CD4-positive, alpha-beta memory T cell (primary cell): ENCODE measurements around the gene TNFRSF9. TPM values are rescaled to one million over a fixed set of nuclear protein-coding genes. Genes with fewer than 3 reads are reported as not detected.
A peak's percentile ranks its signal among the peaks of the same experiment; 100 is the strongest.

Experiments
- CTCF ChIA-PET: fragments of 350-600 bp; sonication (Branson Sonifier 250); formaldehyde crosslinking; loops from one replicate; lab custom pipeline; 2021; ENCODE audit warnings: inconsistent platforms; ENCODE audit not compliant: partially characterized antibody; lab: Charles Lee
- POLR2A ChIA-PET: fragments of 350-600 bp; sonication (Branson Sonifier 250); formaldehyde crosslinking; loops from one replicate; lab custom pipeline; 2021; ENCODE audit not compliant: partially characterized antibody; lab: Charles Lee
- DNase-seq, 5 donors: peaks; one replicate each; pipeline versions ENCODE4 v3.0.0 to v3.0.0-alpha.2; 2020 to 2022; ENCODE audit warnings: mixed read lengths in 1 of 5
- H3K27ac ChIP-seq: one replicate; pipeline ENCODE4 v1.7.0; 2013; ENCODE audit warnings: low read depth, low read length
- H3K27me3 ChIP-seq: 2 replicates; pipeline ENCODE4 v1.7.0; 2013; ENCODE audit warnings: mild to moderate bottlenecking, low read length, moderate library complexity; ENCODE audit not compliant: insufficient read depth
- H3K36me3 ChIP-seq: 2 replicates; pipeline ENCODE4 v1.7.0; 2013; ENCODE audit warnings: mild to moderate bottlenecking, low read length, moderate library complexity; ENCODE audit not compliant: insufficient read depth
- H3K4me1 ChIP-seq: 2 replicates; pipeline ENCODE4 v1.7.0; 2013; ENCODE audit warnings: mild to moderate bottlenecking, low read length, moderate library complexity; ENCODE audit not compliant: insufficient read depth
- H3K4me3 ChIP-seq, 2 donors: one replicate each; pipeline ENCODE4 v1.7.0; 2013; ENCODE audit warnings: low read length in 2 of 2, mild to moderate bottlenecking in 1 of 2
- H3K9me3 ChIP-seq, 2 donors: one replicate each; pipeline ENCODE4 v1.7.0; 2013; ENCODE audit warnings: low read length in 2 of 2, control low read depth in 1 of 2; ENCODE audit not compliant: control insufficient read depth in 1 of 2
- H3K27ac Mint-ChIP-seq, 7 donors: one replicate each; pipeline ENCODE4 v1.8.0; 2020 to 2021; ENCODE audit warnings: mixed read lengths in 7 of 7, mild to moderate bottlenecking in 6 of 7, inconsistent platforms in 3 of 7, moderate library complexity in 3 of 7
- H3K27me3 Mint-ChIP-seq, 2 donors: one replicate each; pipeline ENCODE4 v1.8.0; 2020 to 2021; ENCODE audit warnings: mixed read lengths in 2 of 2
- H3K36me3 Mint-ChIP-seq, 2 donors: one replicate each; pipeline ENCODE4 v1.8.0; 2020 to 2021; ENCODE audit warnings: mixed read lengths in 2 of 2, inconsistent platforms in 1 of 2, mild to moderate bottlenecking in 1 of 2
- H3K4me1 Mint-ChIP-seq, 4 donors: one replicate each; pipeline ENCODE4 v1.8.0; 2020 to 2021; ENCODE audit warnings: mixed read lengths in 4 of 4, mild to moderate bottlenecking in 1 of 4
- H3K4me3 Mint-ChIP-seq, 8 donors: one replicate each; pipeline ENCODE4 v1.8.0; 2020 to 2021; ENCODE audit warnings: mixed read lengths in 8 of 8, mild to moderate bottlenecking in 7 of 8, moderate library complexity in 6 of 8, inconsistent platforms in 3 of 8
- H3K9me3 Mint-ChIP-seq, 8 donors: one replicate each; pipeline ENCODE4 v1.8.0; 2020 to 2021; ENCODE audit warnings: mixed read lengths in 8 of 8, mild to moderate bottlenecking in 5 of 8, inconsistent platforms in 3 of 8, moderate library complexity in 1 of 8
- intact Hi-C: fragments of 100-400 bp; cut with micrococcal nuclease; formaldehyde crosslinking; loops from one replicate; pipeline ENCODE4 v1.15.1; 2023
- polyA plus RNA-seq, 2 donors: library from polyadenylated mRNA; unstranded; fragments of 300-500 nt; fragmentation: Illumina TruSeq; gene quantifications; one replicate each; pipeline ENCODE4 v1.2.3, GENCODE V29; 2021
- total RNA-seq, 2 experiments: library from RNA; stranded (reverse); gene quantifications; one replicate each; pipeline ENCODE4 v1.2.3, GENCODE V29; 2021

Gene TNFRSF9
- total and polyA plus RNA-seq, 4 experiments from 2014 or later, result 0.15 to 0.56 (median 0.53) TPM; not detected in 1

DNA sequence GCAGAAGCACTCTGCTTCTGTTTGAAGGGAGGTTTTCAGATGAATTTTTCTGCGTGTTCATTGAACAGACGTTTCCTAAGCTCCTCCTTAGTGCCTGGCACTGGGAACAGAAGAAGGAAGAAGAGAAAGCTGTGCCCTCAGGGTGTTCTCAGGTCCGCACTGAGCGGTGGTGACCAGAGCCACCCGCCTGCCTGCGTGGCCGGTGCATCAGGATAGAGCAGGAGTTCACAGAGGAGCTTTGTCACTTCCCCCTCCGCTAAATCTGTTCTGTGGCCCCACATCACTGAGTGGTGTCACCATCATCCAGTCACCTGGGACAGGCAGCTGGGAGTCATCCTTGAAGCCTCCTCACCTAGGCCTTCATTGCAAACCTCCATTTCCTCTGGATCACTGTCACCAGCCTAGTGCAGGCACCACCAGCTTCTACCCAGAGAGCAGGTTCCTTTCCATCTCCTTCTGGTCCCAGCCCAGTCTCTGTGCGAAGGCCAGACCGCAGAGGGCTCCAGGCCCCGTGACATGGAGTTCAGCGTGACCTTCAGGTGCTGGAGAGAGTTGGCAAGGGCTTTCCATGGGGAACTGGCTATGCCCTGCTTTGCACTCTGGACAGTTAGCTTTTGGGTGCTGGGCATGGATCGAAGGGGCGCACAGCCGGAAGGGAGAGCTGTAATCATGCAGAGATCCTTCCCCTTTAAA is 42.6 kb upstream of the TNFRSF9 start:
- Histone ChIP-seq H3K36me3 (peaks cover 63% of the 10 kb centered on the region), H3K9me3 (no peaks in the 10 kb centered on the region), H3K4me1 (peaks cover 5% of the 10 kb centered on the region), H3K27ac (no peak overlapping the region), H3K4me3 (no peak overlapping the region), H3K27me3 (no peaks in the 10 kb centered on the region)
- intact Hi-C loops, result no loop called here
- Mint-ChIP-seq H3K9me3 (no peaks in the 10 kb centered on the region), H3K27me3 (no peaks in the 10 kb centered on the region), H3K27ac (peak overlapping the region in 1 of 7 donors; percentile 62), H3K36me3 (peaks cover 48 to 71% of the 10 kb centered on the region in 2 donors), H3K4me3 (no peak overlapping the region), H3K4me1 (peaks cover 6 to 10% (median 8%) of the 10 kb centered on the region in 4 donors)
- ChIA-PET CTCF (interaction anchor here (0.6 to 4.3 kb wide), 12 partner anchors 8 to 367 kb away, joined by 3 to 22 read pairs (median 4); partner anchors contain the start of gene PARK7), POLR2A (no interaction called here)
- no peak for DNase-seq

DNA sequence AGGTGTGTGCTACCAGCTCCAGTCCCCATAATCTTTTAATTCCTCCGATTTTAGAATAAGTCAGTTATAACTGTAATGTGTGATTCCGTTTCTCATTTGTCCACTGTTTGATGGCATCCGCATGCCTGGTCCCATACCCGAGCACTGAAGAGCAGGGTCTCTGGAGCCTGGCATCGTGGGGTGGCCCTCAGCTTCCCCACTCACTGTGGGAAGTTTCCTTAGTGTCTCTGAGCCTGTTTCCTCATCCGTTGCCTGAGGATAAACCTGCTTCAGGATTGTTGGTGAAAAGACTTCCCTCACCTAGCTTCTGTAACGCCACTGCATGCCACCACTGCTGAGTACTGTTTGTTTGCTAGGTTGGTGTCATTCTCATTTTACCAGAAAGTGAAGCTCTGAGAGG is 40.3 kb upstream of the TNFRSF9 start:
- no peaks in the 10 kb centered on the region for H3K9me3 ChIP-seq
- peak overlapping the region in 3 of 7 donors; percentile 38 to 82 (median 47) for H3K27ac Mint-ChIP-seq
- H3K9me3 Mint-ChIP-seq, result no peaks in the 10 kb centered on the region
- H3K27me3 ChIP-seq, result no peaks in the 10 kb centered on the region
- no peak overlapping the region for H3K27ac ChIP-seq
- POLR2A ChIA-PET, result no interaction called here
- H3K4me3 ChIP-seq, result no peak overlapping the region
- H3K36me3 Mint-ChIP-seq, result peaks cover 48 to 68% of the 10 kb centered on the region in 2 donors
- intact Hi-C loops, result no loop called here
- H3K36me3 ChIP-seq, result peaks cover 68% of the 10 kb centered on the region
- CTCF ChIA-PET, result interaction anchor here (0.8 to 3.3 kb wide), 14 partner anchors 8 to 369 kb away, joined by 3 to 10 read pairs (median 6); no protein-coding TSS in a partner anchor
- H3K4me1 Mint-ChIP-seq, result peaks cover 6 to 10% (median 8%) of the 10 kb centered on the region in 4 donors
- no peaks in the 10 kb centered on the region for H3K27me3 Mint-ChIP-seq
- no peak for DNase-seq
- H3K4me1 ChIP-seq, result peaks cover 5% of the 10 kb centered on the region
- H3K4me3 Mint-ChIP-seq, result no peak overlapping the region

DNA sequence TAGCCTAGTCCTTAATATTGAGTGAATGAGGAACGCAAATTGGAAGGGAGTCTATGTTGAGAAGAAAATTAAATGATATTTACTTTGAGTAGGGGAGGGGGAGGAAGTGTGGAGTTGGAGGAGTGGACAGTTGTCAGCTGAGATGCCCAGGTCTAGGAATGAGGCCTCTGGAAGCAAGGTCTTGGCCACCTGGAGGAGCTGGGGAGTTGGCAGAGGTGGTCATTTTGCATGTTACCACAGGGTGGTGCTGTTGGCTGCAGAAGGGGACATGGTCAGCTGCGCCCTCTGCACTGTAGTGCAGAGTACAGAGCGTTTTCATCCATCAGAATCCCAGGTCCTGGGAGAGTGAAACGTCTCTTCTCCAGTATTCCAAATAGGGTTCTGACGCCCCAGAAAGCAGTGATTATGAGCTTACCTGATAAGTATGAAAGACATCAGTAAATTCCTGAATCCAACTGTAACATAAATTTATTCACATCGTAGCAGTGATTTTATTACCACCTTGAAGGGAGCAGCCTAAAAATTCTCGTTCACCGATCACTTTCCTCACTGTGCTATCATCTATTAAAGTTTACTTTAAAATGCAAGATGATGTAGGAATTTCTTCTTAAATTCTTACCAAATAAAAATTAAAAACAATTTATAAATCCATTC is 34.7 kb upstream of the TNFRSF9 start:
- peak in 1 of 5 donors; percentile 20 for DNase-seq
- Mint-ChIP-seq H3K4me1 (peaks cover 0 to 8% (median 6%) of the 10 kb centered on the region in 4 donors), H3K36me3 (peaks cover 32 to 56% of the 10 kb centered on the region in 2 donors), H3K9me3 (no peaks in the 10 kb centered on the region), H3K27me3 (no peaks in the 10 kb centered on the region), H3K4me3 (no peak overlapping the region), H3K27ac (no peak overlapping the region)
- POLR2A ChIA-PET, result interaction anchor here (2.1 kb wide), 1 partner anchor 14 kb away, joined by 10 read pairs; the partner anchor contains the start of gene PARK7
- H3K27ac ChIP-seq, result no peak overlapping the region
- H3K27me3 ChIP-seq, result no peaks in the 10 kb centered on the region
- H3K4me3 ChIP-seq, result no peak overlapping the region
- H3K4me1 ChIP-seq, result no peaks in the 10 kb centered on the region
- intact Hi-C loops, result no loop called here
- peaks cover 37% of the 10 kb centered on the region for H3K36me3 ChIP-seq
- CTCF ChIA-PET, result interaction anchor here (0.7 to 2.7 kb wide), 7 partner anchors 9 to 375 kb away, joined by 3 to 22 read pairs (median 7); partner anchors contain the start of gene PARK7
- H3K9me3 ChIP-seq, result no peaks in the 10 kb centered on the region

DNA sequence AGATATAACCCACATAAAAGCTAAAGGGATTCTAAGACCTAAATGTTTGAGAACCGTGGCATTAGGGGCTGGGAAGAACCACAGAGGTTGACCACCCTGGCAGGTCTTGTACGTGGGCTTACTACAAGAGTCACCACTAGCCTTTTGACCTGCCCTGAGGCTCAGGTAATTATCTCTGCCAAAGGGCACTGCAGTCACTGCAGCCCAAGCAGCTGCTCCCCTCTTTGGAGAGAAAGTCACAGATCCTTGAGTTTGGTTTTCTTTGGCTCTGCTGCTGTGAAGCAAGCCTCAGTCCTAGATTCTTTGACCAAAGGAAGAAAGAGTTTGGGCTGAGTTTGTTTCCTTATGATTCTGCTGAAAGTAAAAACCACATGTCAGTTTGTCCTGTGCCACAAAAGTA is 32.4 kb upstream of the TNFRSF9 start:
- ChIA-PET CTCF (interaction anchor here (0.7 to 1.3 kb wide), 2 partner anchors 9 to 385 kb away, joined by 3 to 8 read pairs; no protein-coding TSS in a partner anchor), POLR2A (no interaction called here)
- Histone ChIP-seq H3K9me3 (no peaks in the 10 kb centered on the region), H3K27me3 (no peaks in the 10 kb centered on the region), H3K36me3 (peaks cover 41% of the 10 kb centered on the region), H3K27ac (no peak overlapping the region), H3K4me1 (no peaks in the 10 kb centered on the region), H3K4me3 (no peak overlapping the region)
- H3K27ac Mint-ChIP-seq, result no peak overlapping the region
- intact Hi-C loops, result no loop called here
- H3K4me3 Mint-ChIP-seq, result no peak overlapping the region
- H3K9me3 Mint-ChIP-seq, result no peaks in the 10 kb centered on the region
- DNase-seq, result no peak
- peaks cover 5 to 9% (median 7%) of the 10 kb centered on the region in 4 donors for H3K4me1 Mint-ChIP-seq
- H3K27me3 Mint-ChIP-seq, result no peaks in the 10 kb centered on the region
- peaks cover 34 to 53% of the 10 kb centered on the region in 2 donors for H3K36me3 Mint-ChIP-seq

DNA sequence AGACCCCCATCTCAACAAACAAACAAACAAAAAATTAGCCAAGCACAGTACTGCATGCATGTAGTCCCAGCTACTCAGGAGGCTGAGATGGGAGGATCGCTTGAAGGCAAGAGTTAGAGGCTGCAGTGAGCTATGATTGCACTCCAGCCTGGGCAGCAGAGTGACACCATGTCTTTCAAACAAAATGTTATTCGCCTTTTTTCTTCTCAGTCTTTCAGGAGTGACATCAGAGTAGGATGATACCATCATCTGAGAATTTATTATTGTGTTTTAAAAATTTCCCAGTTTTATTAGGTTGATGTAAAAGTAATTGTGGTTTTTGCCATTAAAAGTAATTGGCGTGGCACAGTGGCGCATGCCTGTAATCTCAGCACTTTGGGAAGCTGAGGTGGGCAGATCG is 31.6 kb upstream of the TNFRSF9 start:
- Mint-ChIP-seq H3K9me3 (no peaks in the 10 kb centered on the region), H3K27ac (no peak overlapping the region), H3K36me3 (peaks cover 31 to 49% of the 10 kb centered on the region in 2 donors), H3K4me1 (peaks cover 6 to 12% (median 8%) of the 10 kb centered on the region in 4 donors), H3K27me3 (no peaks in the 10 kb centered on the region), H3K4me3 (no peak overlapping the region)
- Histone ChIP-seq H3K4me1 (peaks cover 5% of the 10 kb centered on the region), H3K4me3 (no peak overlapping the region), H3K27me3 (no peaks in the 10 kb centered on the region), H3K36me3 (peaks cover 41% of the 10 kb centered on the region), H3K27ac (no peak overlapping the region), H3K9me3 (no peaks in the 10 kb centered on the region)
- intact Hi-C loops, result no loop called here
- POLR2A ChIA-PET, result no interaction called here
- CTCF ChIA-PET, result interaction anchor here (1.0 to 1.3 kb wide), 2 partner anchors 10 to 42 kb away, joined by 3 to 8 read pairs; no protein-coding TSS in a partner anchor
- no peak for DNase-seq

DNA sequence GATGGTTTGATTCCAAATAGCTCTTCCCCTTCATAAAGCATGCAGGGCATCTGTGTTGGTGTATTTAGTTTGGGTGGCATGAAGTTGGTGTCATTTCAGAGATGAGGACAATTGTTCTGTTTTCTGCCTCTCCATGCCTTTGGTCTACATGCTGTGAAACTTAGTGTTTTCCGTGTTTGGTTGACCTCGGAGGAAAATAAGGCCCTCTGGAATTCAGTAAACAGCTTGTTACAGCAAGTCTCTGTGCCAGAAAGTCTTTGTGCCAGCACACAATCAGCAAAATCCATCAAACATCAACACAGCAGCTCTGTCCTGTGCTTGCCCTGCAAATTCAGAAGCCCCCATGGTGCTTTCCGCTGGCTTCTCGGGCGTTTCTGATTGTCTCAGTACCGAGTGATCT is 30.4 kb upstream of the TNFRSF9 start:
- Histone ChIP-seq H3K27me3 (no peaks in the 10 kb centered on the region), H3K27ac (no peak overlapping the region), H3K36me3 (peaks cover 45% of the 10 kb centered on the region), H3K4me3 (no peak overlapping the region), H3K4me1 (peaks cover 16% of the 10 kb centered on the region), H3K9me3 (no peaks in the 10 kb centered on the region)
- Mint-ChIP-seq H3K27ac (peak overlapping the region in 1 of 7 donors; percentile 53), H3K4me3 (no peak overlapping the region), H3K36me3 (peaks cover 34 to 52% of the 10 kb centered on the region in 2 donors), H3K9me3 (no peaks in the 10 kb centered on the region), H3K4me1 (peaks cover 13 to 23% (median 18%) of the 10 kb centered on the region in 4 donors), H3K27me3 (no peaks in the 10 kb centered on the region)
- CTCF ChIA-PET, result interaction anchor here (1.1 kb wide), 1 partner anchor 10 kb away, joined by 5 read pairs; no protein-coding TSS in a partner anchor
- POLR2A ChIA-PET, result interaction anchor here (1.6 kb wide), 1 partner anchor 9 kb away, joined by 6 read pairs; the partner anchor contains the start of gene PARK7
- intact Hi-C loops, result no loop called here
- DNase-seq, result no peak

DNA sequence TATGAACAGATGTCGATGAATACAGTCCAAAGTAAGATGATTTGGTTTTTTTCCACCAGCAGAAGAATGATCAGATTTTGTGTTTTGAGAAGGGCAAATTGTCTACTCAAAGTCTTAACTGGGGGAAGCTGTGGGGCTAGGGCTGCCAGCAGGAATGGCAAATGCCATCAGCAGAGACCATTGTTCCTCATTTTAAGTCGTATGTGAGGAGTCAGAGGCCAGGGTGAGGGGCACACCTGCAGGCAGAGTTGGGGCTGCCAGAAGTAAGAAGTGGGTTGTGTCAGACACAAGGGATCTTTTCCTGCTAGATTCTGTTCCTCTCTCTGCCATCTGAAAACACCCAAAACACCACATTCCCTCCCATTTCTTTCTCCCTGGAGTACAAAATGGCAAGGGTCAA is 29.6 kb upstream of the TNFRSF9 start:
- no peaks in the 10 kb centered on the region for H3K9me3 ChIP-seq
- H3K4me1 ChIP-seq, result peaks cover 23% of the 10 kb centered on the region
- DNase-seq, result no peak
- intact Hi-C loops, result no loop called here
- H3K27ac Mint-ChIP-seq, result peak overlapping the region in 3 of 7 donors; percentile 48 to 64 (median 52)
- no peak overlapping the region for H3K4me3 Mint-ChIP-seq
- H3K36me3 Mint-ChIP-seq, result peaks cover 37 to 55% of the 10 kb centered on the region in 2 donors
- POLR2A ChIA-PET, result interaction anchor here (1.6 kb wide), 1 partner anchor 9 kb away, joined by 6 read pairs; the partner anchor contains the start of gene PARK7
- H3K27me3 Mint-ChIP-seq, result no peaks in the 10 kb centered on the region
- H3K27me3 ChIP-seq, result no peaks in the 10 kb centered on the region
- CTCF ChIA-PET, result interaction anchor here (1.1 kb wide), 1 partner anchor 11 kb away, joined by 5 read pairs; no protein-coding TSS in a partner anchor
- no peaks in the 10 kb centered on the region for H3K9me3 Mint-ChIP-seq
- peaks cover 18 to 30% (median 22%) of the 10 kb centered on the region in 4 donors for H3K4me1 Mint-ChIP-seq
- H3K4me3 ChIP-seq, result no peak overlapping the region
- H3K27ac ChIP-seq, result no peak overlapping the region
- H3K36me3 ChIP-seq, result peaks cover 51% of the 10 kb centered on the region
